Measurements from ENCODE around the gene CRYBB2. TPM values are rescaled to one million over a fixed set of nuclear protein-coding genes. Genes with fewer than 3 reads are reported as not detected.

CRYBB2 gene
- total and polyA plus RNA-seq, 2 donors (not counting 1 experiment from before 2014, with no cell fraction given): not detected

DNA sequence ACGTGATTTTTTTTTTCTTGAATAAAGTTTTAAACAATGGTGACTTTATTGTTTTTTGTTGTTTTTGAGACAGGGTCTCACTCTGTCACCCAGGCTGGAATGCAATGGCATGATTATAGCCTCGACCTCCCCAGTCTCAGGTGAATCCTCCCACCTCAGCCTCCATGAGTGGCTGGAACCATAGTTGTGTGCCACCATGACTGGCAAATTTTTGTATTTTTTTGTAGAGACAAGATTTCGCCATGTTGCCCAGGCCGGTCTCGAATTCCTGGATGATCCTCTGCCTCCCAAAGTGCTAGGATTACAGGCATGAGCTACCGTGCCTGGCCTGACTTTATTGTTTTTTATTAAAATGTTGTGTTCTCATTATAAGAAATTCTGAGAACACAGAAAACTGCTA, 32.0 kb upstream of the CRYBB2 start:
- Histone ChIP-seq H3K79me2 (ENCODE audit: control insufficient read depth, insufficient read depth, low read length) (no peaks in the 10 kb centered on the region), H3K4me3 (ENCODE audit: control extremely low read depth in 1 of 5, extremely low read depth in 1 of 5, insufficient read depth in 1 of 5, low read depth in 2 of 5, low read length in 4 of 5) (no peak overlapping the region), H3K4me2 (replicated peaks; ENCODE audit: low read depth, low read length, poor library complexity, severe bottlenecking) (no peak overlapping the region), H3K36me3 (replicated peaks in 1 of 2; ENCODE audit: control extremely low read depth in 1 of 2, control insufficient read depth in 1 of 2, extremely low read depth in 1 of 2, insufficient read depth in 2 of 2, low read length in 1 of 2) (no peaks in the 10 kb centered on the region), H3K4me1 (ENCODE audit: control insufficient read depth in 2 of 2, insufficient read depth in 2 of 2, low read length in 2 of 2) (no peaks in the 10 kb centered on the region), H3K9ac (ENCODE audit: low read length) (no peak overlapping the region), H4K20me1 (ENCODE audit: control insufficient read depth, insufficient read depth, low read length, poor library complexity, severe bottlenecking) (no peaks in the 10 kb centered on the region), H3K27ac (ENCODE audit: low read length in 2 of 2) (no peak overlapping the region), H3K27me3 (replicated peaks in 1 of 4; ENCODE audit: control extremely low read depth in 1 of 4, control insufficient read depth in 3 of 4, insufficient read depth in 4 of 4, low read length in 3 of 4) (no peaks in the 10 kb centered on the region), H2AFZ (ENCODE audit: insufficient read depth, low read depth, low read length, poor library complexity, severe bottlenecking) (no peak overlapping the region), H3K9me3 (ENCODE audit: control extremely low read depth in 1 of 3, control insufficient read depth in 2 of 3, insufficient read depth in 1 of 3, low read length in 2 of 3) (peaks cover 0 to 2% (median 0%) of the 10 kb centered on the region in 3 donors)
- intact Hi-C loops (cut with micrococcal nuclease): no loop called here
- ATAC-seq (ENCODE audit: low read depth): no peak
- Mint-ChIP-seq H3K4me3 (no peak overlapping the region), H3K27ac (no peak overlapping the region), H3K4me1 (no peaks in the 10 kb centered on the region), H3K27me3 (peaks cover 9% of the 10 kb centered on the region), H3K9me3 (ENCODE audit: insufficient read depth) (no peaks in the 10 kb centered on the region)
- TF ChIP-seq EZH2 (IDR thresholded peaks at IDR 0.05; ENCODE audit: borderline replicate concordance, insufficient read depth, low read depth, low read length, poor library complexity, severe bottlenecking): no peak
- TF ChIP-seq, protein P1, sequence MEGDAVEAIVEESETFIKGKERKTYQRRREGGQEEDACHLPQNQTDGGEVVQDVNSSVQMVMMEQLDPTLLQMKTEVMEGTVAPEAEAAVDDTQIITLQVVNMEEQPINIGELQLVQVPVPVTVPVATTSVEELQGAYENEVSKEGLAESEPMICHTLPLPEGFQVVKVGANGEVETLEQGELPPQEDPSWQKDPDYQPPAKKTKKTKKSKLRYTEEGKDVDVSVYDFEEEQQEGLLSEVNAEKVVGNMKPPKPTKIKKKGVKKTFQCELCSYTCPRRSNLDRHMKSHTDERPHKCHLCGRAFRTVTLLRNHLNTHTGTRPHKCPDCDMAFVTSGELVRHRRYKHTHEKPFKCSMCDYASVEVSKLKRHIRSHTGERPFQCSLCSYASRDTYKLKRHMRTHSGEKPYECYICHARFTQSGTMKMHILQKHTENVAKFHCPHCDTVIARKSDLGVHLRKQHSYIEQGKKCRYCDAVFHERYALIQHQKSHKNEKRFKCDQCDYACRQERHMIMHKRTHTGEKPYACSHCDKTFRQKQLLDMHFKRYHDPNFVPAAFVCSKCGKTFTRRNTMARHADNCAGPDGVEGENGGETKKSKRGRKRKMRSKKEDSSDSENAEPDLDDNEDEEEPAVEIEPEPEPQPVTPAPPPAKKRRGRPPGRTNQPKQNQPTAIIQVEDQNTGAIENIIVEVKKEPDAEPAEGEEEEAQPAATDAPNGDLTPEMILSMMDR (IDR thresholded peaks at IDR 0.05): no peak
- 92% methylated on average over 4 of the region's 6 CpGs for WGBS (ENCODE audit: insufficient coverage)
- no peak for DNase-seq
- ChIA-PET CTCF (interaction anchor here (3.7 kb wide), 1 partner anchor 15 kb away, joined by 16 read pairs; no protein-coding TSS in a partner anchor), POLR2A (no interaction called here)

DNA sequence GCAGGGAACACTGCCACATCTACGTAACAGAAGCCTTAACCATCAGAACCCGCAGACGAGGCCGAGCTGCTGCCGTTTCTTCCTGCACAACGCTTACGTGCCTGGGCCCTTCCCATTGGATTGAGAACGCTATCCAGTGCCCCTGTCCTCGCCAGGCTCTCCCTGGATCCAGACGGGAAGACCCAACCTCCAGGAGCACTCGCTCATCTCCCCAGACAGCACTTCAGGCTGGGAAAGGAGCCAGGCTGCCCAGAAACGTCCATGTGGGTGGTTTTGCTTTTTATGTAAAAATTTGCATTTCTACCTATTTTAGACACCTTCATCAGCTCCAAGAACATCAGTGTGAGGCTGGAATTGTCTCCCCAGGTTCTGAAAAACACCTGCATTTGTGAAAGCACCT, 27.0 kb upstream of the CRYBB2 start:
- no peak for ATAC-seq (ENCODE audit: low read depth)
- TF ChIP-seq, protein P1 (IDR thresholded peaks at IDR 0.05): no peak
- TF ChIP-seq EZH2 (IDR thresholded peaks at IDR 0.05; ENCODE audit: borderline replicate concordance, insufficient read depth, low read depth, low read length, poor library complexity, severe bottlenecking): no peak
- no peak overlapping the region for H3K4me2 ChIP-seq (replicated peaks; ENCODE audit: low read depth, low read length, poor library complexity, severe bottlenecking)
- no peaks in the 10 kb centered on the region for H4K20me1 ChIP-seq (ENCODE audit: control insufficient read depth, insufficient read depth, low read length, poor library complexity, severe bottlenecking)
- intact Hi-C loops (cut with micrococcal nuclease): no loop called here
- ChIA-PET CTCF (interaction anchor here (2.6 kb wide), 1 partner anchor 10 kb away, joined by 10 read pairs; no protein-coding TSS in a partner anchor), POLR2A (no interaction called here)
- no peaks in the 10 kb centered on the region for H3K36me3 ChIP-seq (replicated peaks in 1 of 2; ENCODE audit: control extremely low read depth in 1 of 2, control insufficient read depth in 1 of 2, extremely low read depth in 1 of 2, insufficient read depth in 2 of 2, low read length in 1 of 2)
- H3K4me1 Mint-ChIP-seq: no peaks in the 10 kb centered on the region
- H3K27me3 Mint-ChIP-seq: peaks cover 14% of the 10 kb centered on the region
- DNase-seq: no peak
- H3K27ac Mint-ChIP-seq: no peak overlapping the region
- no peak overlapping the region for H3K9ac ChIP-seq (ENCODE audit: low read length)
- H3K9me3 Mint-ChIP-seq (ENCODE audit: insufficient read depth): no peaks in the 10 kb centered on the region
- no peak overlapping the region for H3K4me3 ChIP-seq (ENCODE audit: control extremely low read depth in 1 of 5, extremely low read depth in 1 of 5, insufficient read depth in 1 of 5, low read depth in 2 of 5, low read length in 4 of 5)
- H3K27ac ChIP-seq (ENCODE audit: low read length in 2 of 2): no peak overlapping the region
- H3K4me3 Mint-ChIP-seq: no peak overlapping the region
- H2AFZ ChIP-seq (ENCODE audit: insufficient read depth, low read depth, low read length, poor library complexity, severe bottlenecking): no peak overlapping the region
- WGBS (ENCODE audit: insufficient coverage): 89% methylated on average over 10 of the region's 12 CpGs
- H3K27me3 ChIP-seq (replicated peaks in 1 of 4; ENCODE audit: control extremely low read depth in 1 of 4, control insufficient read depth in 3 of 4, insufficient read depth in 4 of 4, low read length in 3 of 4): no peaks in the 10 kb centered on the region
- H3K79me2 ChIP-seq (ENCODE audit: control insufficient read depth, insufficient read depth, low read length): no peaks in the 10 kb centered on the region
- no peaks in the 10 kb centered on the region for H3K9me3 ChIP-seq (ENCODE audit: control extremely low read depth in 1 of 3, control insufficient read depth in 2 of 3, insufficient read depth in 1 of 3, low read length in 2 of 3)
- no peaks in the 10 kb centered on the region for H3K4me1 ChIP-seq (ENCODE audit: control insufficient read depth in 2 of 2, insufficient read depth in 2 of 2, low read length in 2 of 2)
